Neural progenitor cell (in vitro differentiated cells): Measurements from ENCODE around the gene FAM50A.

ENCODE experiments used
- CTCF ChIP-seq: fragments of 200-600 bp; sonication (generic); IDR thresholded peaks from 2 replicates; pipeline ENCODE4 v1.5.1; 2017; ENCODE audit warnings: antibody characterized with exemption, mild to moderate bottlenecking
- EZH2phosphoT487 ChIP-seq: fragments of 200-600 bp; sonication (generic); IDR thresholded peaks from 2 replicates; pipeline ENCODE4 v1.6.1; 2017; ENCODE audit warnings: antibody characterized with exemption

GRCh38 chrX:154450312-154450711 lies 6.4 kb downstream of the FAM50A start:
- TF ChIP-seq EZH2phosphoT487 = no peak
- no peak for TF ChIP-seq CTCF
